HL-60 (cell line): ENCODE measurements around the gene MREG.
"Not testable (repeated sequence)": the region's sequence is repeated elsewhere in the genome, so short reads cannot be mapped to it uniquely, and the experiment has no call there.

ENCODE experiments used
- POLR2AphosphoS5 ChIP-seq: IDR thresholded peaks from 2 replicates; pipeline ENCODE4 v1.6.1; 2012; ENCODE audit warnings: low read depth
- SPI1 ChIP-seq: IDR thresholded peaks from 2 replicates; pipeline ENCODE4 v1.6.1; 2012; ENCODE audit warnings: low read depth, mild to moderate bottlenecking, borderline replicate concordance
- TF ChIP-seq, protein P1 (sequence below): IDR thresholded peaks from one replicate; pipeline ENCODE4 v1.5.1; 2011; ENCODE audit warnings: low read length, control low read depth, inconsistent platforms; ENCODE audit not compliant: insufficient read depth
- TF ChIP-seq, protein P2 (sequence below): IDR thresholded peaks from 2 replicates; pipeline ENCODE4 v1.6.1; 2012; ENCODE audit warnings: low read depth; ENCODE audit not compliant: insufficient replicate concordance

DNA sequence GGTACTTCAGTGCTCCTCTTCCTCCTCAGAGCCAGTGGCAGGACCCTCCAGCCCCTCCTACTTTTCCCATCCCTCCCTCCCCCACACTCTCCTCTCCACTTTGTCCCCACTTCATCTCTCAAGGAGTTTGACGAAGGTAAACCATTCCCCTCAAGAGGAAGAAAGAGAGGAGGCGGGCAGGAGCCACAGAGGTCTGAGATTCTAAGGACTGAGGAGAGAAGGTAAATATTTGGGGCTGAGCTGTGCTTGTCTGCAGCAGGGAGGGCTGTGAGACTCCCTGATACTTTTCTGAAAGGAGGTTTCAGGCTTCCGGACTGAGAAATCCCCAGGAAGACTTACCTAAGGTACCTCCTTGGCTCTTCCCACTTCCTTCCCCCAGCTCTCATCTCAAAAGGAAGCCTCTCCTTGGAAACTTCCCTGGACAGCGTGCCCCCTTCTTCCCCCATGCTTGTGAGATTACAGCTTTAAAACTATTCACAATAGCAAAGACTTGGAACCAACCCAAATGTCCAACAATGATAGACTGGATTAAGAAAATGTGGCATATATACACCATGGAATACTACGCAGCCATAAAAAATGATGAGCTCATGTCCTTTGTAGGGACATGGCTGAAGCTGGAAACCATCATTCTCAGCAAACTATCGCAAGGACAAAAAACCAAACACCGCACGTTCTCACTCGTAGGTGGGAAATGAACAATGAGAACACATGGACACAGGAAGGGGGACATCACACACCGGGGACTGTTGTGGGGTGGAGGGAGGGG, 55.8 kb downstream of the MREG start:
- TF ChIP-seq POLR2AphosphoS5, SPI1: not testable (repeated sequence)
- TF ChIP-seq, protein P1, sequence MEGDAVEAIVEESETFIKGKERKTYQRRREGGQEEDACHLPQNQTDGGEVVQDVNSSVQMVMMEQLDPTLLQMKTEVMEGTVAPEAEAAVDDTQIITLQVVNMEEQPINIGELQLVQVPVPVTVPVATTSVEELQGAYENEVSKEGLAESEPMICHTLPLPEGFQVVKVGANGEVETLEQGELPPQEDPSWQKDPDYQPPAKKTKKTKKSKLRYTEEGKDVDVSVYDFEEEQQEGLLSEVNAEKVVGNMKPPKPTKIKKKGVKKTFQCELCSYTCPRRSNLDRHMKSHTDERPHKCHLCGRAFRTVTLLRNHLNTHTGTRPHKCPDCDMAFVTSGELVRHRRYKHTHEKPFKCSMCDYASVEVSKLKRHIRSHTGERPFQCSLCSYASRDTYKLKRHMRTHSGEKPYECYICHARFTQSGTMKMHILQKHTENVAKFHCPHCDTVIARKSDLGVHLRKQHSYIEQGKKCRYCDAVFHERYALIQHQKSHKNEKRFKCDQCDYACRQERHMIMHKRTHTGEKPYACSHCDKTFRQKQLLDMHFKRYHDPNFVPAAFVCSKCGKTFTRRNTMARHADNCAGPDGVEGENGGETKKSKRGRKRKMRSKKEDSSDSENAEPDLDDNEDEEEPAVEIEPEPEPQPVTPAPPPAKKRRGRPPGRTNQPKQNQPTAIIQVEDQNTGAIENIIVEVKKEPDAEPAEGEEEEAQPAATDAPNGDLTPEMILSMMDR: not testable (repeated sequence)
- TF ChIP-seq, protein P2, sequence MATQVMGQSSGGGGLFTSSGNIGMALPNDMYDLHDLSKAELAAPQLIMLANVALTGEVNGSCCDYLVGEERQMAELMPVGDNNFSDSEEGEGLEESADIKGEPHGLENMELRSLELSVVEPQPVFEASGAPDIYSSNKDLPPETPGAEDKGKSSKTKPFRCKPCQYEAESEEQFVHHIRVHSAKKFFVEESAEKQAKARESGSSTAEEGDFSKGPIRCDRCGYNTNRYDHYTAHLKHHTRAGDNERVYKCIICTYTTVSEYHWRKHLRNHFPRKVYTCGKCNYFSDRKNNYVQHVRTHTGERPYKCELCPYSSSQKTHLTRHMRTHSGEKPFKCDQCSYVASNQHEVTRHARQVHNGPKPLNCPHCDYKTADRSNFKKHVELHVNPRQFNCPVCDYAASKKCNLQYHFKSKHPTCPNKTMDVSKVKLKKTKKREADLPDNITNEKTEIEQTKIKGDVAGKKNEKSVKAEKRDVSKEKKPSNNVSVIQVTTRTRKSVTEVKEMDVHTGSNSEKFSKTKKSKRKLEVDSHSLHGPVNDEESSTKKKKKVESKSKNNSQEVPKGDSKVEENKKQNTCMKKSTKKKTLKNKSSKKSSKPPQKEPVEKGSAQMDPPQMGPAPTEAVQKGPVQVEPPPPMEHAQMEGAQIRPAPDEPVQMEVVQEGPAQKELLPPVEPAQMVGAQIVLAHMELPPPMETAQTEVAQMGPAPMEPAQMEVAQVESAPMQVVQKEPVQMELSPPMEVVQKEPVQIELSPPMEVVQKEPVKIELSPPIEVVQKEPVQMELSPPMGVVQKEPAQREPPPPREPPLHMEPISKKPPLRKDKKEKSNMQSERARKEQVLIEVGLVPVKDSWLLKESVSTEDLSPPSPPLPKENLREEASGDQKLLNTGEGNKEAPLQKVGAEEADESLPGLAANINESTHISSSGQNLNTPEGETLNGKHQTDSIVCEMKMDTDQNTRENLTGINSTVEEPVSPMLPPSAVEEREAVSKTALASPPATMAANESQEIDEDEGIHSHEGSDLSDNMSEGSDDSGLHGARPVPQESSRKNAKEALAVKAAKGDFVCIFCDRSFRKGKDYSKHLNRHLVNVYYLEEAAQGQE: not testable (repeated sequence)
